ENCODE results near the gene DMAC2.
"Not testable (repeated sequence)": the region's sequence is repeated elsewhere in the genome, so short reads cannot be mapped to it uniquely, and the experiment has no call there.

DMAC2 gene

DNA sequence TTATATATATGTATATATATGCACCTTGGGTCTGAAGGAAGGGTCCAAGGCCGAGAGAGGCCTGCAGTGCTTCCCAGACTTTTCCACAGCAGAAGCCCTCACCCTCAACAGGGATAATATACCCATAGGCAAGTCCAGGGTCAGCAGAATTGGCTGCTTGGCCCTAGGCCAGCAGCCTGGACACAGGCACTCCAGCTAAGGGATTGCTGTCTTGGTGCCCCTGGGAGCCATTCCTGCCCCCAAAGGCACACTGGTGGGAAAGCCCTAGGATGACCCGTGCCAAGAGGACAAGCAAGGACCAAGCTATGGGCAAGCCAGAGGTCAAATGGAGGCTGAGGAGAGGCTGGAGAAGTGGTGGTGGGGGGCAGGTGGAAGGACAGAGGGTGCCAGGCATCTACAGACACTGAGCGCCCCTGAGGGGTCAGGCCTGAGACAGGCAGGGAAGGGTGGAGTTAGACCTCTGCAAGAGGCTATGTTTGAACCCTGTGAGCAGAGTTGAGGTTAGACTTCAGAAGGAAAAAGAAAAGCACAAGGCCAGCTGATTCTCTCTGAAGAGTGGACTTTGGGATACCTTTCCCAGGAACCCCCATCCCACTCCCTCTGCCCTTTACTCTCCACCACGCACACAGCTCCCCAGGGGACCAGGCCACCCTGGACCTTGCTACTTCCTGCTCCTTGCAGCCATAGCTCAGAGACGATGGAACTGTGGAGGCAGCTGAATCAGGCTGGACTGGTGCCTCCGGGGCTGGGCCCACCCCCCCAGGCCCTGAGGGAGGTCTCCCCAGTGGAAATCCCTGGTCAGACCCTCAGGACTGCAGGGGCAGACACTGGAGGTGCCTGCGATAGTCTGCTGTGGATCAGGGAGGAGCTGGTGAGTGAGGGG is 3.0 kb upstream of the DMAC2 start, which contains the start of gene ERICH4:
Gene ERICH4, plus strand, starts transcription at position 684 of the 883 bp plus-strand sequence. Its CDS starts 14 bp downstream, at position 698.
- no peak for DNase-seq (ENCODE audit: low read depth)

DNA sequence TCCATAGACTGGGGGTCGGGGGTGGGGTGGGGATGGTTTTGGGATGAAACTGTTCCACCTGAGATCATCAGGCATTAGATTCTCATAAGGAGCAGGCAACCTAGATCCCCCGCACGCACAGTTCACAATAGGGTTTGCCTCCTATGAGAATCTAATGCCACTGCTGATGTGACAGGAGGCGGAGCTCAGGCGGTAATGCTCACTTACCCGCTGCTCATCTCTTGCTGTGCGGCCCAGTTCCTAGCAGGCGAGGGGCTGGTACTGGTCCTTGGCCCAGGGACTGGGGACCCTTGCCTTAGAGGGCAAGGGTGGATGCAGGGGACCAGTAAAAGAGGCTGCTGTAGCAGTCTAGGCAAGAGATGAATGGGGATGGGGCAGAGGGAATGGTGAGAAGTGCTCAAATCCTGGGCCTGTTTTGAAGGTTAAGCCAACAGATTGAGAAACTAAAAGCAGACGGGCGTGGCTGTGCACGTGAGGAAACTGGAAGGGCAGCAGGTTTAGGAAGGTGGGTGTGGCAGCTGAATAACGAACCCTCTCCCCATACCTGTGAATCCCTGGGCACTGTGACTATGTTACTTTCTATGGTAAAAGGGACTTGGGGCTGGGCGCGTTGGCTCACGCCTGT is 1.7 kb upstream of the DMAC2 start:
- no peak for DNase-seq (ENCODE audit: low read depth)

DNA sequence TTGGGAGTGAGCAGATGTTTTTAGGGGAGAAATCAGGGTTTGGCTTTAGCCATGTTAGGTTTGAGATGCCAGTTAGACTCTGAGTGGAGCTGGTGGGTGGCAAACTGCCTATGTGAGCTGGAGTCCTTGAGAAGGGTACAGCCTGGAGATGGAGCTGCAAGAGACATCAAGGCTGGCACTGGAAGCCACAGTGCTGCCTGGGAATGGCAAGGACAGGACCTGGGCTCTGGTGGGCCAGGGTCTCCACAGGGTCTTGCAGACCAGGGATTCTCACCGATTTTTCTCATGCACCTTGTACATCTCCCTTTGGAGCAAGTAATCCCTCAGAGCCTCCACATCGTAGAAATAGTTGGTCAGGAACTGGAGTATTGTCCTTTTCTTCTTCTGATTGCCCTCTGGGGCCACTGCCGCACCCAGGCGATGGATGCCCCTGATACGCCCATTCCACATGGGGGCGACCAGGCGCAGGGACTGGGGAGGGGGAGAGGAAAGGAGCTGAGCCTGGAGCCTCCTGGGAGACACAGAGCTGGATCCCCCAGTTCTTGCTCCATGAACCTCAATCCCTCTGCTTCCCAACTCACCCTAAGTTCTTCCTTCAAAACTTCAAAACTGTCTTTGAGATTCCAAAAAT is 1.7 kb downstream of the DMAC2 start:
- DNase-seq (ENCODE audit: low read depth): no peak

DNA sequence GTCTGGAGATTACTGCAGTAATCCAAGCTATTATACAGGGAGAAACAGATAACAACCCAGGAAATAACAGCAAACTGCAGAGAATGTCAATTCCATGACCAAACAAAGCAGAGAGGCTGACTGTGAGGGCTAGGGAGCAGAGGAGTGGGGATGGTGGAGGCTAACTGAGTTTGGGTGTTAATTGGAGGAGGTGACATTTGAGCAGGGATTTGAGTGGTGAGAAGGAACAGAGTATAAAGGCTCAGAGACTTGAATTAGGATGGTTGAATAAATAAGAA is 3.1 kb downstream of the DMAC2 start:
- no peak for DNase-seq (ENCODE audit: low read depth)

DNA sequence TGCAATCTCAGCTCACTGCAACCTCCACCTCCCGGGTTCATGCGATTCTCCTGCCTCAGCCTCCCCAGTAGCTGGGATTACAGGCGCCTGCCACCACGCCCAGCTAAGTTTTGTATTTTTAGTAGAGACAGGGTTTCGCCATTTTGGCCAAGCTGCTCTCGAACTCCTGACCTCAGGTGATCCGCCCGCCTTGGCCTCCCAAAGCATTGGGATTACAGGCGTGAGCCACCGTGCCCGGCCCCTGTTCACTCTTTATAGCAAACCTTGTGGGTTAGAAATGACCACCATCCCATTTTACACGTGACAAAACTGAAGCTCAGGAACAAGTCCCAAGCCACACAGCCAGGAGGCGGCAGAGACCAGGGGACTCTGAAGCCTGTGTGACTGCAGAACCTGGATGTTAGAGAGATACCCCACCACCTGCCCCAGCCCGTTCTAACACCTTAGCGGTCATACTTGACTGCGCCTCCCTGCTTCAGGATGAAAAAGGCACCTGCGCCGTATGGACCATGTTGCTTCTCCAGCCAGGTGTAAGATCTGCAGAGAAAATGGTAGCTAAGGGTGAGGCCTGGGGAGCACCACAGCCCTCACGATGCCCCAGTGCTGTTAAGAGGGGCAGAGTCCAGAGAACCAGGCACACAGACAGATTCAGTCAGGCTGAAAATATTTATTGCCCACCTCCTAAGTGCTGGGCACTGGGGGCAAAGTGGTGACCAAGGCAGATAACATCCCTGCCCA is 3.6 kb downstream of the DMAC2 start:
- DNase-seq (ENCODE audit: low read depth): no peak

DNA sequence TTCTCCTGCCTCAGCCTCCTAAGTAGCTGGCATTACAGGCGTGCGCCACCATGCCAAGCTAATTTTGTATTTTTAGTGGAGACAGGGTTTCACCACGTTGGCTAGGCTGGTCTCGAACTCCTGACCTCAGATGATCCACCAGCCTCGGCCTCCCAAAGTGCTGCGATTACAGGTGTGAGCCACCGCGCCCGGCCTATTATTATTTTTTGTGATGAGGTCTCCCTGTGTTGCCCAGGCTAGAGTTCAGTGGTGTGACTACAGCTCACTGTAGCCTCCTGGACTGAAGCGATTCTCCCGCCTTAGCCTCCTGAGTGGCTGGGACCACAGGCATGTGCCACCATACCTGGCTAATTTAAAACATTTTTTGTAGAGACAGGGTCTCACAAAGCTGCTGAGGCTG is 4.3 kb downstream of the DMAC2 start:
- DNase-seq (ENCODE audit: low read depth): not testable (repeated sequence)

DNA sequence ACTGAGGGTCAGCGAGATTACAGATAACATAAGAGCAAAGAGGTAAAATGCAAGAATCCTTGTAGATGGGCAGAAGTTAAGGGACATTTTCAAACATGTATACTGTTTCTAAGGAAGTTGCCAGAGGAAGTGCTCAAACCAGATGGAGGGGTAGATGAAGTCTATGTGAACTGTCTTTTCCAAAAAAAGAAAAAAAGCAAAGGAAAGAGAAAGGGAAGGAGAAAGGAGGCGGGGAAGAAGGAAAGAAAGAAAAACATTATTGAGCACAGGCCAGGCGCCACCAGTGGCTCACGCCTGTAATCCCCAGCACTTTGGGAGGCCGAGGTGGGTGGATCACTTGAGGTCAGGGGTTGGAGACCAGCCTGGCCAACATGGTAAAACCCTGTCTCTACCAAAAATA is 5.3 kb downstream of the DMAC2 start:
- DNase-seq (ENCODE audit: low read depth): no peak

DNA sequence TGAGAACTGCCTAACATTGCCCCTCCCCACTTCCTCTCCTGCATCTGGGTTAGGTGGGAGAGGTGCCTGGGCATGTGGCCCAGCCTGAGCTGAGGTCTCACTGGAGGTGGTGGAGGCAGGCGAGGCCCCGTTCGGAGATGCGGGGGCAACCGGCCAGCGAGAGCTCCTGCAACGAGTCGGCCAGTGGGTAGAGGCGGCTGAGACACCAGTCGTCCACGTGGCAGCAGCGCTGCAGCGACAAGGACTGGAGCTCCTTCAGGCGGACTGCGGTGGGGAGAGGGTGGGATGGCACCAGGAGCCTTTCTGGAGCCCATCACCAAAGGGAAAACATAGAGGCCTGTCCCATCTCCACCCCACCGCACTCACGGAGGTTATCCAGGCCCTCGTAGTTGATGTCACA is 6.5 kb downstream of the DMAC2 start:
- no peak for DNase-seq (ENCODE audit: low read depth)

DNA sequence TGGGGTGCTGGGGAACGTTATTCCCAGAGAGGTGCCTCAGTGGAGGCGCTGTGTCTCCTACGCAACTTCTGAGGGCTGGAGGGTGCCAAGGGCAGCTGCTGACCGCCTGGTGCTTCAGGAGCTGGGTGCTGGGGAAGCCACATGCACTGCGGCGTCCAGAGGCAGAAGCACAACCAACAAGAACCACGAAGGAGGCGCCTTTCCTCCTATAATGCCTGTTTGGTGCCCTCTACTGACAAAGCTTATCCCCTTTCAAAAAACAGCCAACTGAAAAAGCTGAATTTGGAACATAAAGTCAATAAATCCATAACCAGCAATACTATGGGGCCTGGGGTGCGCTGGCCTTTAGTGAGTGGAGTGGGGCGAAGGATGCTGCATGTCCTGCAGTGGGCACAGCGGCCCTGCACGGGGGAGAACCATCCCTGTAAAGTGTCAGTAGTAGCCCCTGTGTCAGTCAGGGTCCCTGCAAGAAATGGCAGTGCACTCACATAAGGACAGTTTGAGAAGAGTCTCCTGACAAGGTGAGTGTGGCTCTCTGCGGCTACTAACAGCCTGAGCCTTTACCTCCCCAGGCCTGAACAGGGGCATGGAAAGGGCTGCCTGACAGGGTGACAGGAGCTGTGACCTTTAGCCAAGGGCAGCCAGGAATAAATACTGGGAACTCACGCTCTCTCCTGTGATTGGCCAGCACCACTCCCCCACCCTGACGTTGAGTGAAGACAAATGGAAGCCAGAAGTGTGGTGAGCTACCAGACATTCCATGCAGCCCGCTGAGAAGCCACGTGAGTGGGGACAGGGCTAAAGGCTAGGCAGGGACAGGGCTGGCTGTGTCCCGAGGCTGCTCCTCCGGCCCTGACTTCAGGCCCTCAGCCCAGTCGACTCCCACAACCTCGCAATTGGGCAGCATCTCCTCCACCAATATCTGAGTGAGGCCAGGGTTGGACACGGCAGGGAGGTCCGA is 8.0 kb downstream of the DMAC2 start:
- no peak for DNase-seq (ENCODE audit: low read depth)

DNA sequence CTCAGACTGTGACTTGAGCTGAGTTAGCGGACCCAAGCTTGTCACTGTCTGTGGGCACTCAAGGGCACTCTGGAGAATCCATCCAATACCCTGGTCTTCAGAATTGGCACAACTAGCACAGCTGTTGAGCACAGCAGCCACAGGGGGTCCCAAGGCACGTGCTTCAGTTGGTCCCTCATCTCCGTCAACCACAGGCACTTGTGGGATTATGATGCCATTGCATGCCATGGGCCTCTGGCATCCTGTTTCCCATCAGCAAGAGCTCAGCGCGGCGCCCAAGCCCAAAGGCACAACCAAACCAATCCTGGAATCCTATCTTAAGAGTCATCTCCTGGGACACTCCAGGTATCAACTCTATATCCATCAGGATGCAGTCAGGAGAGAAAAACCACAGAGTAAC is 8.8 kb downstream of the DMAC2 start:
- no peak for DNase-seq (ENCODE audit: low read depth)

DNA sequence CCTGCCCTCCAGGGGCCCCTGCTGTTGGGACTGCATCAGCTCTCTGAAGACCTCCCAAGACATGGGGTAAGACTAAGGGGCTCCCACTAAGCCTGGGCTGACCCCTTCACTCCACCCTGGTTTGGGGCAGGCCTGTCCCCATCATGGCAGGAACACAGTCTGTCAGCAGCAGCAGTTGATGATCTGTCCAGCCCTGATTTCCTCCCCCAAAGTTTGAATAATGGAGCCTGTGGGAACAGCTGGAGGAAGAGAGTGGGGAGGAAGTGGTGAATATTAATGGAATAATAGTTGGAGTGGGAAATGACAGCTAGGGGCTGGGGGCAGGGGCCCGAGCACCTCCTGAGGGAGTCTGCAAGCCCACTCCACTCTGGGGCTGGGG is 11.2 kb downstream of the DMAC2 start:
- DNase-seq (ENCODE audit: low read depth): no peak

DNA sequence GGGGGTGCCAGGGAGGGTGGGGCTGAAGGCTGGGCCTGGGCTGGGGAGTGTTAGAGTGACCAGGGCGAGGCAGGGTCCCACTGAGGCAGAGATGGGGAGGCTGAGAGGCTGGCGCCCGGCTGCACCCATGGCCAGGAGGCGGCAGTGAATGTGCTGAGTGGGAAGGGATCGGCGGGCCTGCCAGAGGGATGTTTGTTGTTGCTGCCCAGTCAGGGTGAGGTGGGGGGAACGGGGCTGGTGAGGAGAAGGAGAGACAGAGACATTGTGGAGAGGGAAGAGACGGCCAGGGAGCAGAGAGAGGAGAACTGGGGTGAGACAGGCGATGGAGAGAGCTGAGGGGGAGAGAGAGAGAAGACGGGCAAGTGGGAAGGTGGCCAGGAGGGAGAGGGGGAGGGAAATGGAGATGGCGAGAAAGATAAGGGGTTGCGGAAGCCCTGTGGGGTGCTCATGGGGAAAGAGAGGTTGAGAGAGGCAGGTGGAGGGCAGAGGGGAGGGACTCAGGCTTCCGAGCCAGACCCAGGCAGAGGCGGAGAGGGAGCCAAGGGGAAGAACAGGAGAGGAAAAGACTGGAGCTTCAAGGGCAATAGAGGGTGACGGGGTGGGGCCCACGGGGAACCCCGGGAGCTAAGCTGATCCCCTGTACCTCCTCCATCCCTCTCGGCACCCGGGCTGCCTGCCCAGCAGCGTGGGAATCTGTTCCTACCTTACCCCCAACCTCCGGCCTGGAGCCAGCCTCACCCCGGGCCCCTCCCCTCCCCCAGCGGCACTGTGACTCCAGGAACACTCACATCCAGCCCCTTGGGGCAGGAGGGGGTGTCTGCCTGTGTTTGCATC is 11.8 kb downstream of the DMAC2 start:
- DNase-seq (ENCODE audit: low read depth): peak; percentile 25

DNA sequence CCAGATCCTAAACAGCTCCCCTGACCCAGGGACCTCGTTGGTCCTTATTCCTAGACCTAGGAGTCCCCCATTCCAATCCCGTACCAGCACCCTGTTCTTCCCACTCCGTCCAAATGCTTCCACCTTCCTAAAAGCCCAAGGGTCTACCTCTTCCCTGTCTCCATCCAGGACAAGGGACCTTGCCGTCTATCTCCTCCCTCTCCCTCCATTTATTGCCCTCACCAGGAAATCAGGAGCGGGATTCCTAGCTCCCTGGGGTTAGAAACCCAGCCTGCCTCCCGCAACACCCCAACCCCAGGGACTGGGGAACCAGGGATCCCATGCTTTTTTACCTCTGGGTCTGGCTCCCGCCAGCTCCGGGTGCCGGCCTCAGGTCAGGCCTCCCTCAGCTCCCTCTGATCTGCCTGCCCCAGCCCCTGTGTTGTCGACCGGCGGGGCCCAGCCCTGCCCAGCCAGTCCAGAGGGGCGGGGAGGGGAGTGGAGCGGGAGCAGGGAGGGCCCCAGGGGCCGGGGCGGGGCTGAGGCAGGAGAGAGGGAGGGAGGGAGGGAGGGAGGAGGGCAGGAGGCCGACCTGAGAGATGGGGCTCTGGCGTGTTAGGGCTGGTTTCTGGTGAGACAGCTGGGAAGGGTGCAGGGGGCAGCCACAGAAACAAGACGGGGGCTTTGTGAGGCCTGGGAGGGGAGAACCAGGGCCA is 12.6 kb downstream of the DMAC2 start, which contains the start of gene B3GNT8:
Gene B3GNT8, minus strand, starts transcription at position 423 of the 695 bp plus-strand sequence. CDS start 596 bp downstream, outside the sequence.
- DNase-seq (ENCODE audit: low read depth): no peak

DNA sequence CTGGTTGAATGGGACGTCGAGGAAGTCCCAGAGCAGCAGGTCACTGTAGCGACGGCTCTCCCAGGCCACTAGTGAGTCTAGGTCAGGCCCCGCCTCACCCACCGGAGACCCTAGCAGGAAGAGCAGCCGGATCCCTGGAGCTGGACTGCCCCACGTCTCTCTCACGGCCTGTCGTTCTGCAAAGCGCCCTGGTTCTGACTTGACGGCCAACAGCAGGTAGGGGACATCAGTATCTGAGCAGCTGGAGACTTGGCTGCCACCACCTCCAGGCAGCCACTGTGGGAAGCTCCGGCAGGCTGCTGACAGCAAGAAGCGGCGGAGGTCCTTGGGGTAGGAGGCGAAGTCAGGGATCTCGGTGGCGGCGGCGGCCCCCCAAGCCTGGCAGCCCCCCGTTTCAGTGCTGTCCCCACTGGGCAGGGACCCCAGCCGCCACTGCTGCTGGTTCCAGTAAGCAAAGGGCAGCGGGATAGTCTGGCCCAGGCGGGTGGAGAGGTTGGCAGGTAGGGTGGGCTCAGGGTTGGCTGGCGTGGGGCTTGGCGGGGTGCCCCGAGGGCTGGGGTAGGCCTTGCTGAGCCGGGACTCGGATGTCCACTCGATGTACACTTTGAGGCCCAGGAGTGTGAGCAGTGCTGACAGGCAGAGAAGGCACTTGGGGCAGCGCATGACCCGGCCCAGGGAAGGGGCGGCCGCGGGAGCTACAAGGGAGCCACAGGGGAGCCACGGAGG is 13.4 kb downstream of the DMAC2 start:
- no peak for DNase-seq (ENCODE audit: low read depth)

DNA sequence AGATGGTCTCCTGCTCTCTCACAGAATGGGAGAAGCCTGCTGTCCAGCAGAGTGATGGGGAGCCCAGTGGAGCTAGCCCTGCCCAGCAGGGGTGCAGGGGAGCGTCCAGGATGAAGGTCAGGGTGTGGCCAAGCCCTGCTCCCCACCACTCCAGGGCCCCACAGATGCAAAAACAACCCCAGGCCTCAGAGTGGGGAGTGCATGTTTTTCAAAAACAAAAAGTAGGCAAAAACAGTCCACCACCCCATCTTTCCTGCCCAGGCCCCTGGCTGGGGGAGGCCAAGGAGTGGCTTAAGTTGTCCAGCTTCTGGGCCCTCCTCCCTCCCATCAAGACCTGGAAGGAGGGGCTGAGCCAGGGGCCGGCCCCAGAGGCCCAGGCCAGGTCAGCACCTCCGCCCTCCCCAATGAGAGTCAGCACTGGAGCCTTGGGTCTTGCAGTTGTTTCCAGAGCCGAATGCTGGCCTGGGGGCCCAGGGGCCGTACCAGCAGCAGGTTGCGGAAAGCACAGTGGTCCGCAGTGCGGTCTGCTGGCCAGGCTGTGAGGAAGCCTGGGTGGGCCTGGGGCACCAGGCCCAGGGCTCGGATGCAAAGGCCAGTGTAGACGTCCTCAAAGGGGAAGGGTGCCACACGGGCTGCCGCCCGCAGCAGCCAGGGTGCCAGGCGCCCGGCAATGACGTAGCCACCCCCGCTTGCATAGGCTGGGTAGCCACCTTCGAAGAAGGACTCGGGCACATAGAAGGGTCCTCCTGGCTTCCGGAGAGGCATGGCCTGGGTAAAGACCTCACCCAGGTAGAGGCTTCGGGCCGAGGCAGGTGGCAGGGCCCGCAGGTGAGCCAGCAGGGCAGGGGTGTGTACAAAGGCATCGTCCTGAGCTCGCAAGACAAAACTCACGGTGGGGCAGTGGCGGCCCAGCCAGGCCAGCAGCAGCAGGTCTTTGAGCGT is 14.3 kb downstream of the DMAC2 start:
- DNase-seq (ENCODE audit: low read depth): no peak

DNA sequence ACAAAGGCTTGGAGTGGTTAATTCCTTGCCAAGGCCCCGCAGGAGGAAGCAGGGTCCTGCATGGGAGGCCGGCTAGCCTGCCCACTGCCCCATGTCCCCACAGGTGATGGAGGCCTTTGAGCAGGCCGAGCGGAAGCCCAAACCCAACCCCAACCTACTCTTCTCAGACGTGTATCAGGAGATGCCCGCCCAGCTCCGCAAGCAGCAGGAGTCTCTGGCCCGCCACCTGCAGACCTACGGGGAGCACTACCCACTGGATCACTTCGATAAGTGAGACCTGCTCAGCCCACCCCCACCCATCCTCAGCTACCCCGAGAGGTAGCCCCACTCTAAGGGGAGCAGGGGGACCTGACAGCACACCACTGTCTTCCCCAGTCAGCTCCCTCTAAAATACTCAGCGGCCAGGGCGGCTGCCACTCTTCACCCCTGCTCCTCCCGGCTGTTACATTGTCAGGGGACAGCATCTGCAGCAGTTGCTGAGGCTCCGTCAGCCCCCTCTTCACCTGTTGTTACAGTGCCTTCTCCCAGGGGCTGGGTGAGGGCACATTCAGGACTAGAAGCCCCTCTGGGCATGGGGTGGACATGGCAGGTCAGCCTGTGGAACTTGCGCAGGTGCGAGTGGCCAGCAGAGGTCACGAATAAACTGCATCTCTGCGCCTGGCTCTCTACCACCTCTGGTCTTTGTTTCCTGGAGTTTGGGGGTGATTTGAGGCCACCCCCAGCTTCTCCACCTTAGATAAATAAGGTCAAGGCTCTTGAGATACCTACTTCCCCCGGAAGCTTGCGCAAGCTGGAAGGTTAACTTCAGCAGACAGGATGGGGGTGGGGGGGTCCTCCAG is 15.2 kb downstream of the DMAC2 start:
- DNase-seq (ENCODE audit: low read depth): no peak

DNA sequence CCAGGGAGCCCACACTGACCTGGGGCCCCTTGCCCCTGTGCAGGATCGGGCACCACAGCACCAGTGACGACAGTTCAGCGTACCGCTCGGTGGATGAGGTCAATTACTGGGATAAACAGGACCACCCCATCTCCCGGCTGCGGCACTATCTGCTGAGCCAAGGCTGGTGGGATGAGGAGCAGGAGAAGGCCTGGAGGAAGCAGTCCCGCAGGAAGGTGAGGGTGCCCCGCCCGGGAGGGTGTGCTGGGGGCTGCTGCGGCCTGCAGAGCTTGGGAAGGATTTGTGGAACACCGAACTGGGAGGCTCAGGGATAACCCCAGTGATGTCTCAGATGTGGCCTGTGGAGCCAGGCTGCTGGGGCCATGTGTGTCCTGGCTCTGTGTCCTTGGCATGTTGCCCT is 16.8 kb downstream of the DMAC2 start:
- DNase-seq (ENCODE audit: low read depth): no peak

Measured in stimulated activated CD8-positive, alpha-beta memory T cell treated with anti-CD3 and anti-CD28 coated beads, Interleukin-12 subunit alpha, Interleukin-12 subunit beta, amount 100 ng/mL, for 1 hour (primary cell).